Trophoblast cell (in vitro differentiated cells and primary cell): ENCODE results near the gene CXCL9.
"Not testable (repeated sequence)": the region's sequence is repeated elsewhere in the genome, so short reads cannot be mapped to it uniquely, and the experiment has no call there.

Experiments
- DNase-seq, 2 donors: peaks; one replicate each; pipeline ENCODE4 v3.0.0-alpha.2; 2016
- H2AFZ ChIP-seq: 2 replicates; pipeline ENCODE4 v1.6.1; 2013; ENCODE audit warnings: low read length, moderate library complexity, mild to moderate bottlenecking; ENCODE audit not compliant: insufficient read depth, poor library complexity
- H2AK5ac ChIP-seq: 2 replicates; pipeline ENCODE4 v1.6.1; 2013; ENCODE audit warnings: mild to moderate bottlenecking, low read length
- H2BK120ac ChIP-seq: 2 replicates; pipeline ENCODE4 v1.6.1; 2013; ENCODE audit warnings: low read length, mild to moderate bottlenecking, moderate library complexity; ENCODE audit not compliant: insufficient read depth, poor library complexity
- H2BK12ac ChIP-seq: 2 replicates; pipeline ENCODE4 v1.6.1; 2013; ENCODE audit warnings: mild to moderate bottlenecking, low read length, moderate library complexity
- H2BK5ac ChIP-seq: 2 replicates; pipeline ENCODE4 v1.6.1; 2013; ENCODE audit warnings: low read length, low read depth, moderate library complexity, mild to moderate bottlenecking; ENCODE audit not compliant: poor library complexity
- H3K14ac ChIP-seq: 2 replicates; pipeline ENCODE4 v1.6.1; 2013; ENCODE audit warnings: mild to moderate bottlenecking, low read length
- H3K18ac ChIP-seq: 2 replicates; pipeline ENCODE4 v1.6.1; 2013; ENCODE audit warnings: mild to moderate bottlenecking, low read length
- H3K23ac ChIP-seq: 2 replicates; pipeline ENCODE4 v1.6.1; 2013; ENCODE audit warnings: low read length
- H3K27ac ChIP-seq: 2 replicates; pipeline ENCODE4 v1.5.1; 2013; ENCODE audit warnings: low read depth, mild to moderate bottlenecking, inconsistent platforms, low read length, moderate library complexity
- H3K27me3 ChIP-seq: 2 replicates; pipeline ENCODE4 v1.6.1; 2013; ENCODE audit warnings: inconsistent platforms, mild to moderate bottlenecking, low read length, moderate library complexity; ENCODE audit not compliant: insufficient read depth
- H3K36me3 ChIP-seq, 2 experiments: 1 replicate in 1 of 2; 2 replicates in 1 of 2; pipeline ENCODE4 v1.6.1; 2013; ENCODE audit warnings: low read length in 2 of 2, mild to moderate bottlenecking in 2 of 2, moderate library complexity in 1 of 2; ENCODE audit not compliant: insufficient read depth in 2 of 2, control insufficient read depth in 1 of 2
- H3K4ac ChIP-seq: 2 replicates; pipeline ENCODE4 v1.6.1; 2013; ENCODE audit warnings: low read depth, mild to moderate bottlenecking, low read length, moderate library complexity
- H3K4me1 ChIP-seq, 2 experiments: 1 replicate in 1 of 2; 2 replicates in 1 of 2; pipeline ENCODE4 v1.6.1; 2013; ENCODE audit warnings: low read length in 2 of 2, mild to moderate bottlenecking in 2 of 2, moderate library complexity in 1 of 2; ENCODE audit not compliant: insufficient read depth in 2 of 2, control insufficient read depth in 1 of 2
- H3K4me2 ChIP-seq: 2 replicates; pipeline ENCODE4 v1.6.1; 2013; ENCODE audit warnings: inconsistent platforms, mild to moderate bottlenecking, low read length, moderate library complexity
- H3K4me3 ChIP-seq: 2 replicates; pipeline ENCODE4 v1.5.1; 2013; ENCODE audit warnings: mild to moderate bottlenecking, low read depth, low read length, inconsistent platforms
- H3K79me1 ChIP-seq: one replicate; pipeline ENCODE4 v1.6.1; 2013; ENCODE audit warnings: low read length
- H3K79me2 ChIP-seq: 2 replicates; pipeline ENCODE4 v1.6.1; 2013; ENCODE audit warnings: low read length, mild to moderate bottlenecking; ENCODE audit not compliant: control insufficient read depth, insufficient read depth, poor library complexity
- H3K9ac ChIP-seq: 2 replicates; pipeline ENCODE4 v1.6.1; 2013; ENCODE audit warnings: mild to moderate bottlenecking, low read length
- H3K9me3 ChIP-seq: 2 replicates; pipeline ENCODE4 v1.6.1; 2013; ENCODE audit warnings: low read depth, mild to moderate bottlenecking, control low read depth, inconsistent platforms, low read length; ENCODE audit not compliant: insufficient read depth
- H4K12ac ChIP-seq: 2 replicates; pipeline ENCODE4 v1.6.1; 2013; ENCODE audit warnings: low read depth, mild to moderate bottlenecking, low read length, moderate library complexity
- H4K8ac ChIP-seq: 2 replicates; pipeline ENCODE4 v1.6.1; 2013; ENCODE audit warnings: low read depth, mild to moderate bottlenecking, low read length, moderate library complexity
- H4K91ac ChIP-seq: one replicate; pipeline ENCODE4 v1.6.1; 2013; ENCODE audit warnings: low read depth, mild to moderate bottlenecking, low read length, moderate library complexity
- WGBS: extraction: QIAGEN DNeasy Blood & Tissue Kit; methylation state at CpG from one replicate; pipeline ENCODE4 v1.1.7; 2013; ENCODE audit warnings: missing lambda C conversion rate; ENCODE audit not compliant: insufficient read length, insufficient coverage; ENCODE audit errors: extremely low coverage; 5-methylcytosine and 5-hydroxymethylcytosine counted together

The CXCL9 gene

GRCh38 chr4:76042241-76042998 is 35.1 kb upstream of the CXCL9 start:
- not testable (repeated sequence) for H3K18ac ChIP-seq, H3K27me3 ChIP-seq, H3K4me3 ChIP-seq, H2AFZ ChIP-seq, H4K8ac ChIP-seq, H3K36me3 ChIP-seq, H3K79me2 ChIP-seq, H3K27ac ChIP-seq, H2BK120ac ChIP-seq, H4K12ac ChIP-seq, H4K91ac ChIP-seq, H2BK5ac ChIP-seq, H3K9ac ChIP-seq, H3K14ac ChIP-seq, DNase-seq, H2AK5ac ChIP-seq, H3K23ac ChIP-seq, H2BK12ac ChIP-seq, H3K4ac ChIP-seq, H3K4me2 ChIP-seq, H3K9me3 ChIP-seq, H3K79me1 ChIP-seq, H3K4me1 ChIP-seq
- WGBS: no CpG with 5 or more reads among the region's 18 CpGs

GRCh38 chr4:76036855-76037254 is 29.5 kb upstream of the CXCL9 start:
- Histone ChIP-seq H3K36me3 (no peaks in the 10 kb centered on the region), H4K12ac (no peak overlapping the region), H3K4me2 (no peak overlapping the region), H4K91ac (no peak overlapping the region), H4K8ac (no peak overlapping the region), H3K27me3 (no peaks in the 10 kb centered on the region), H2BK120ac (no peak overlapping the region), H3K27ac (no peak overlapping the region), H3K4me3 (peak overlapping the region; percentile 20), H2BK12ac (no peak overlapping the region), H3K9me3 (no peaks in the 10 kb centered on the region), H3K18ac (no peak overlapping the region), H2AFZ (no peak overlapping the region), H2BK5ac (no peak overlapping the region), H3K14ac (no peak overlapping the region), H3K79me1 (no peaks in the 10 kb centered on the region), H3K9ac (no peak overlapping the region), H3K4me1 (no peaks in the 10 kb centered on the region), H2AK5ac (no peak overlapping the region), H3K79me2 (no peaks in the 10 kb centered on the region), H3K4ac (no peak overlapping the region), H3K23ac (peak overlapping the region; percentile 44)
- no CpG with 5 or more reads among the region's 3 CpGs for WGBS
- no peak for DNase-seq

- no peak within 1 kb of the TSS for H4K8ac ChIP-seq
- H2BK5ac ChIP-seq: no peak within 1 kb of the TSS
- H3K79me1 ChIP-seq: no peaks in the 10 kb centered on the region
- no peak within 1 kb of the TSS for H2AK5ac ChIP-seq
- no peaks in the 10 kb centered on the region for H3K4me1 ChIP-seq
- peak within 1 kb of the TSS; percentile 44 for H3K23ac ChIP-seq
- no peak within 1 kb of the TSS for H3K18ac ChIP-seq
- H2BK12ac ChIP-seq: no peak within 1 kb of the TSS
- H3K27ac ChIP-seq: no peak within 1 kb of the TSS
- no peak within 1 kb of the TSS for H2BK120ac ChIP-seq
- no peak within 1 kb of the TSS for H3K4me2 ChIP-seq
- no peak within 1 kb of the TSS for H4K91ac ChIP-seq
- H3K9me3 ChIP-seq: no peaks in the 10 kb centered on the region
- H3K27me3 ChIP-seq: no peaks in the 10 kb centered on the region
- no peaks in the 10 kb centered on the region for H3K36me3 ChIP-seq
- no peak within 1 kb of the TSS for H3K4ac ChIP-seq
- DNase-seq: no peak
- no CpG with 5 or more reads among the region's 2 CpGs for WGBS
- no peak within 1 kb of the TSS for H3K14ac ChIP-seq
- H3K9ac ChIP-seq: no peak within 1 kb of the TSS
- H3K79me2 ChIP-seq: no peaks in the 10 kb centered on the region
- H2AFZ ChIP-seq: no peak within 1 kb of the TSS
- no peak within 1 kb of the TSS for H4K12ac ChIP-seq
- peak within 1 kb of the TSS; percentile 20 for H3K4me3 ChIP-seq
Observed at GRCh38 chr4:76035799-76036380, 28.6 kb upstream of the CXCL9 start, which contains the start of gene CXCL11. CXCL11 (minus strand) TSS chr4:76036070; CDS start chr4:76035987, 83 bp downstream.

GRCh38 chr4:76035141-76035540 is 27.8 kb upstream of the CXCL9 start:
- no peak overlapping the region for H2BK12ac ChIP-seq
- no peak overlapping the region for H4K12ac ChIP-seq
- H3K36me3 ChIP-seq: no peaks in the 10 kb centered on the region
- no peaks in the 10 kb centered on the region for H3K79me1 ChIP-seq
- no peak overlapping the region for H3K4me3 ChIP-seq
- no peak overlapping the region for H3K18ac ChIP-seq
- H3K14ac ChIP-seq: no peak overlapping the region
- no peak overlapping the region for H3K4ac ChIP-seq
- no peak overlapping the region for H3K9ac ChIP-seq
- H3K4me2 ChIP-seq: no peak overlapping the region
- no peaks in the 10 kb centered on the region for H3K4me1 ChIP-seq
- no peaks in the 10 kb centered on the region for H3K27me3 ChIP-seq
- H2BK120ac ChIP-seq: no peak overlapping the region
- H3K79me2 ChIP-seq: no peaks in the 10 kb centered on the region
- WGBS: no CpG with 5 or more reads among the region's 3 CpGs
- H3K23ac ChIP-seq: no peak overlapping the region
- H3K9me3 ChIP-seq: no peaks in the 10 kb centered on the region
- no peak overlapping the region for H2AK5ac ChIP-seq
- H2BK5ac ChIP-seq: no peak overlapping the region
- H3K27ac ChIP-seq: no peak overlapping the region
- H2AFZ ChIP-seq: no peak overlapping the region
- H4K91ac ChIP-seq: no peak overlapping the region
- DNase-seq: no peak
- H4K8ac ChIP-seq: no peak overlapping the region
